GM23338 (cell line): Measurements from ENCODE around the gene IRF8. TPM values are rescaled to one million over a fixed set of nuclear protein-coding genes. Genes with fewer than 3 reads are reported as not detected.
A peak's percentile ranks its signal among the peaks of the same experiment; 100 is the strongest.

ENCODE experiments used
- ATAC-seq: fragments of 200-7000 bp; cut with Tn5 transposase; 3 replicates; pipeline ENCODE4 v1.9.1; 2020
- DNase-seq: peaks from one replicate; pipeline ENCODE4 v3.0.0-alpha.2; 2015; ENCODE audit warnings: low spot score
- H2AFZ ChIP-seq: fragments of 200-600 bp; sonication (generic); 2 replicates; pipeline ENCODE4 v1.8.0; 2016; ENCODE audit warnings: antibody characterized with exemption, mild to moderate bottlenecking, moderate library complexity
- H3F3A ChIP-seq: fragments of 200-600 bp; sonication (generic); replicated peaks from 2 replicates; pipeline ENCODE4 v1.8.0; 2017; ENCODE audit warnings: antibody characterized with exemption, mixed run types, low read depth
- H3K27ac ChIP-seq: fragments of 200-600 bp; sonication (generic); 2 replicates; pipeline ENCODE4 v1.6.1; 2016; ENCODE audit warnings: low read depth
- H3K27me3 ChIP-seq: fragments of 200-600 bp; sonication (generic); 2 replicates; pipeline ENCODE4 v1.8.0; 2016; ENCODE audit warnings: mild to moderate bottlenecking, mixed run types, moderate library complexity; ENCODE audit not compliant: insufficient read depth
- H3K36me3 ChIP-seq: fragments of 200-600 bp; sonication (generic); 2 replicates; pipeline ENCODE4 v1.8.0; 2016; ENCODE audit warnings: mild to moderate bottlenecking; ENCODE audit not compliant: insufficient read depth
- H3K4me1 ChIP-seq: fragments of 200-600 bp; sonication (generic); 2 replicates; pipeline ENCODE4 v1.8.0; 2016; ENCODE audit warnings: mild to moderate bottlenecking, moderate library complexity; ENCODE audit not compliant: insufficient read depth
- H3K4me2 ChIP-seq: fragments of 200-600 bp; sonication (generic); 2 replicates; pipeline ENCODE4 v1.7.1; 2017; ENCODE audit warnings: mixed run types
- H3K4me3 ChIP-seq: fragments of 200-600 bp; sonication (generic); 2 replicates; pipeline ENCODE4 v1.6.1; 2016; ENCODE audit warnings: mixed run types
- H3K79me2 ChIP-seq: fragments of 200-600 bp; sonication (generic); replicated peaks from 2 replicates; pipeline ENCODE4 v1.8.0; 2017; ENCODE audit warnings: mild to moderate bottlenecking; ENCODE audit not compliant: insufficient read depth
- H3K9me2 ChIP-seq: fragments of 200-600 bp; sonication (generic); 2 replicates; pipeline ENCODE4 v1.8.0; 2017; ENCODE audit not compliant: insufficient read depth
- H4K20me1 ChIP-seq: fragments of 200-600 bp; sonication (generic); replicated peaks from 2 replicates; pipeline ENCODE4 v1.8.0; 2017; ENCODE audit warnings: mild to moderate bottlenecking; ENCODE audit not compliant: insufficient read depth
- H3K27ac Mint-ChIP-seq: 2 replicates; pipeline ENCODE4 v1.8.0; 2020; ENCODE audit warnings: inconsistent platforms, mild to moderate bottlenecking, moderate library complexity, mixed read lengths
- H3K27me3 Mint-ChIP-seq: 3 replicates; pipeline ENCODE4 v1.8.0; 2022; ENCODE audit warnings: low read depth, mild to moderate bottlenecking, moderate library complexity, mixed read lengths, inconsistent platforms; ENCODE audit not compliant: insufficient read depth, poor library complexity
- H3K36me3 Mint-ChIP-seq: 3 replicates; pipeline ENCODE4 v1.8.0; 2021; ENCODE audit warnings: low read depth, mild to moderate bottlenecking, inconsistent platforms, moderate library complexity, mixed read lengths
- H3K4me1 Mint-ChIP-seq: 3 replicates; pipeline ENCODE4 v1.8.0; 2020; ENCODE audit warnings: mild to moderate bottlenecking, inconsistent platforms, mixed read lengths
- H3K4me3 Mint-ChIP-seq: 3 replicates; pipeline ENCODE4 v1.8.0; 2021; ENCODE audit warnings: moderate library complexity, mild to moderate bottlenecking, inconsistent platforms, mixed read lengths
- H3K9me3 Mint-ChIP-seq: 3 replicates; pipeline ENCODE4 v1.8.0; 2020; ENCODE audit warnings: moderate library complexity, mild to moderate bottlenecking, inconsistent platforms, mixed read lengths
- CTCF ChIP-seq, 2 experiments: fragments of 200-600 bp in 1 of 2; sonication (generic) in 1 of 2; conservative IDR thresholded peaks; 2 replicates each; pipeline versions ENCODE4 v1.5.1 to v1.6.1; 2016 to 2017; ENCODE audit warnings: antibody characterized with exemption in 2 of 2, low read depth in 2 of 2, mild to moderate bottlenecking in 2 of 2, moderate library complexity in 1 of 2
- EZH2 ChIP-seq: fragments of 200-600 bp; sonication (generic); IDR thresholded peaks from one replicate; pipeline ENCODE4 v1.8.0; 2017; ENCODE audit warnings: antibody characterized with exemption, mild to moderate bottlenecking, low read depth; ENCODE audit not compliant: unreplicated experiment
- STAT1 ChIP-seq: IDR thresholded peaks from one replicate; pipeline ENCODE4 v1.6.1; 2016; ENCODE audit warnings: antibody characterized with exemption; ENCODE audit not compliant: unreplicated experiment
- ZNF331 ChIP-seq: fragments of 250-450 bp; sonication (Bioruptor Pico); IDR thresholded peaks from 2 replicates; pipeline ENCODE4 v1.5.0; 2020; ENCODE audit warnings: low read depth, mild to moderate bottlenecking, moderate library complexity
- polyA plus RNA-seq: library from polyadenylated mRNA; unstranded; fragments of >200 nt; fragmentation: Nextera tagmentation; extraction: Ambion mirVana; gene quantifications from 2 replicates; pipeline ENCODE4 v1.2.1, GENCODE V29; 2016
- total RNA-seq: library from RNA; depleted of rRNA; stranded (reverse); fragments of >200 nt; shearing (Covaris generic); gene quantifications from 2 replicates; pipeline ENCODE4 v1.2.3, GENCODE V29; 2014
- TF ChIP-seq, protein P1 (sequence below): fragments of 250-450 bp; sonication (Bioruptor Pico); IDR thresholded peaks from 2 replicates; pipeline ENCODE4 v1.5.0; 2020; ENCODE audit warnings: mild to moderate bottlenecking, moderate library complexity

Gene IRF8
- total and polyA plus RNA-seq, 2 experiments from 2014 or later = 0.47 to 2.8 TPM

- Histone ChIP-seq H3F3A (no peaks in the 10 kb centered on the region), H3K9me2 (no peaks in the 10 kb centered on the region), H3K27ac (no peak overlapping the region), H3K4me3 (no peak overlapping the region), H3K4me1 (peaks cover under 1% of the 10 kb centered on the region; the same call in 1 of the 2 replicates), H3K36me3 (no peaks in the 10 kb centered on the region), H3K27me3 (peaks cover 25% of the 10 kb centered on the region), H4K20me1 (no peaks in the 10 kb centered on the region), H3K79me2 (no peaks in the 10 kb centered on the region), H3K4me2 (no peak overlapping the region), H2AFZ (no peak overlapping the region)
- Mint-ChIP-seq H3K4me3 (no peak overlapping the region), H3K4me1 (no peaks in the 10 kb centered on the region), H3K27ac (no peak overlapping the region), H3K36me3 (no peaks in the 10 kb centered on the region), H3K9me3 (no peaks in the 10 kb centered on the region), H3K27me3 (peaks cover 24% of the 10 kb centered on the region)
- no peak for DNase-seq
- ATAC-seq = no peak
- no peak for TF ChIP-seq STAT1
Measured at GRCh38 chr16:85892760-85893159, 6.2 kb upstream of the IRF8 start.

- H3K9me2 ChIP-seq = no peaks in the 10 kb centered on the region
Measured at GRCh38 chr16:85894266-85894665, 4.7 kb upstream of the IRF8 start.

GRCh38 chr16:85897382-85897781 lies 1.6 kb upstream of the IRF8 start:
- Histone ChIP-seq H3K4me1 (peaks cover 7% of the 10 kb centered on the region; the same call in 1 of the 2 replicates), H3F3A (0 out of 2 replicates have a peak, but pooled peaks cover 6% of the 10 kb centered on the region), H3K36me3 (no peaks in the 10 kb centered on the region), H2AFZ (no peak overlapping the region), H4K20me1 (no peaks in the 10 kb centered on the region), H3K27me3 (peaks cover 52% of the 10 kb centered on the region), H3K27ac (no peak overlapping the region), H3K4me3 (no peak overlapping the region), H3K4me2 (no peak overlapping the region), H3K9me2 (no peaks in the 10 kb centered on the region), H3K79me2 (no peaks in the 10 kb centered on the region)
- Mint-ChIP-seq H3K27ac (no peak overlapping the region), H3K36me3 (no peaks in the 10 kb centered on the region), H3K27me3 (peaks cover 48% of the 10 kb centered on the region), H3K4me3 (0 out of 3 replicates have a peak overlapping the region, but pooled peaks have one; percentile 4), H3K4me1 (peaks cover 4% of the 10 kb centered on the region; the same call in 2 of the 3 replicates), H3K9me3 (no peaks in the 10 kb centered on the region)
- ATAC-seq = no peak
- no peak for DNase-seq
- TF ChIP-seq ZNF331 (CRISPR knock-in tag) = no peak
- TF ChIP-seq, protein P1, sequence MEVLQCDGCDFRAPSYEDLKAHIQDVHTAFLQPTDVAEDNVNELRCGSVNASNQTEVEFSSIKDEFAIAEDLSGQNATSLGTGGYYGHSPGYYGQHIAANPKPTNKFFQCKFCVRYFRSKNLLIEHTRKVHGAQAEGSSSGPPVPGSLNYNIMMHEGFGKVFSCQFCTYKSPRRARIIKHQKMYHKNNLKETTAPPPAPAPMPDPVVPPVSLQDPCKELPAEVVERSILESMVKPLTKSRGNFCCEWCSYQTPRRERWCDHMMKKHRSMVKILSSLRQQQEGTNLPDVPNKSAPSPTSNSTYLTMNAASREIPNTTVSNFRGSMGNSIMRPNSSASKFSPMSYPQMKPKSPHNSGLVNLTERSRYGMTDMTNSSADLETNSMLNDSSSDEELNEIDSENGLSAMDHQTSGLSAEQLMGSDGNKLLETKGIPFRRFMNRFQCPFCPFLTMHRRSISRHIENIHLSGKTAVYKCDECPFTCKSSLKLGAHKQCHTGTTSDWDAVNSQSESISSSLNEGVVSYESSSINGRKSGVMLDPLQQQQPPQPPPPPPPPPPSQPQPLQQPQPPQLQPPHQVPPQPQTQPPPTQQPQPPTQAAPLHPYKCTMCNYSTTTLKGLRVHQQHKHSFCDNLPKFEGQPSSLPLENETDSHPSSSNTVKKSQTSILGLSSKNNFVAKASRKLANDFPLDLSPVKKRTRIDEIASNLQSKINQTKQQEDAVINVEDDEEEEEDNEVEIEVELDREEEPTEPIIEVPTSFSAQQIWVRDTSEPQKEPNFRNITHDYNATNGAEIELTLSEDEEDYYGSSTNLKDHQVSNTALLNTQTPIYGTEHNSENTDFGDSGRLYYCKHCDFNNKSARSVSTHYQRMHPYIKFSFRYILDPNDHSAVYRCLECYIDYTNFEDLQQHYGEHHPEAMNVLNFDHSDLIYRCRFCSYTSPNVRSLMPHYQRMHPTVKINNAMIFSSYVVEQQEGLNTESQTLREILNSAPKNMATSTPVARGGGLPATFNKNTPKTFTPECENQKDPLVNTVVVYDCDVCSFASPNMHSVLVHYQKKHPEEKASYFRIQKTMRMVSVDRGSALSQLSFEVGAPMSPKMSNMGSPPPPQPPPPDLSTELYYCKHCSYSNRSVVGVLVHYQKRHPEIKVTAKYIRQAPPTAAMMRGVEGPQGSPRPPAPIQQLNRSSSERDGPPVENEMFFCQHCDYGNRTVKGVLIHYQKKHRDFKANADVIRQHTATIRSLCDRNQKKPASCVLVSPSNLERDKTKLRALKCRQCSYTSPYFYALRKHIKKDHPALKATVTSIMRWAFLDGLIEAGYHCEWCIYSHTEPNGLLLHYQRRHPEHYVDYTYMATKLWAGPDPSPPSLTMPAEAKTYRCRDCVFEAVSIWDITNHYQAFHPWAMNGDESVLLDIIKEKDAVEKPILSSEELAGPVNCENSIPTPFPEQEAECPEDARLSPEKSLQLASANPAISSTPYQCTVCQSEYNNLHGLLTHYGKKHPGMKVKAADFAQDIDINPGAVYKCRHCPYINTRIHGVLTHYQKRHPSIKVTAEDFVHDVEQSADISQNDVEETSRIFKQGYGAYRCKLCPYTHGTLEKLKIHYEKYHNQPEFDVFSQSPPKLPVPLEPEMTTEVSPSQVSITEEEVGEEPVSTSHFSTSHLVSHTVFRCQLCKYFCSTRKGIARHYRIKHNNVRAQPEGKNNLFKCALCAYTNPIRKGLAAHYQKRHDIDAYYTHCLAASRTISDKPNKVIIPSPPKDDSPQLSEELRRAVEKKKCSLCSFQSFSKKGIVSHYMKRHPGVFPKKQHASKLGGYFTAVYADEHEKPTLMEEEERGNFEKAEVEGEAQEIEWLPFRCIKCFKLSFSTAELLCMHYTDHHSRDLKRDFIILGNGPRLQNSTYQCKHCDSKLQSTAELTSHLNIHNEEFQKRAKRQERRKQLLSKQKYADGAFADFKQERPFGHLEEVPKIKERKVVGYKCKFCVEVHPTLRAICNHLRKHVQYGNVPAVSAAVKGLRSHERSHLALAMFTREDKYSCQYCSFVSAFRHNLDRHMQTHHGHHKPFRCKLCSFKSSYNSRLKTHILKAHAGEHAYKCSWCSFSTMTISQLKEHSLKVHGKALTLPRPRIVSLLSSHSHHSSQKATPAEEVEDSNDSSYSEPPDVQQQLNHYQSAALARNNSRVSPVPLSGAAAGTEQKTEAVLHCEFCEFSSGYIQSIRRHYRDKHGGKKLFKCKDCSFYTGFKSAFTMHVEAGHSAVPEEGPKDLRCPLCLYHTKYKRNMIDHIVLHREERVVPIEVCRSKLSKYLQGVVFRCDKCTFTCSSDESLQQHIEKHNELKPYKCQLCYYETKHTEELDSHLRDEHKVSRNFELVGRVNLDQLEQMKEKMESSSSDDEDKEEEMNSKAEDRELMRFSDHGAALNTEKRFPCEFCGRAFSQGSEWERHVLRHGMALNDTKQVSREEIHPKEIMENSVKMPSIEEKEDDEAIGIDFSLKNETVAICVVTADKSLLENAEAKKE = no peak
- TF ChIP-seq EZH2 = peak; percentile 23

More at GRCh38 chr16:85894266-85894665, 4.7 kb upstream of the IRF8 start:
- Mint-ChIP-seq H3K27me3 (peaks cover 34% of the 10 kb centered on the region), H3K4me1 (peaks cover 4% of the 10 kb centered on the region; the same call in 2 of the 3 replicates), H3K27ac (no peak overlapping the region), H3K9me3 (no peaks in the 10 kb centered on the region), H3K36me3 (no peaks in the 10 kb centered on the region), H3K4me3 (no peak overlapping the region)
- Histone ChIP-seq H3K4me3 (no peak overlapping the region), H3K36me3 (no peaks in the 10 kb centered on the region), H3K4me2 (no peak overlapping the region), H3K27ac (no peak overlapping the region), H3K79me2 (no peaks in the 10 kb centered on the region), H4K20me1 (no peaks in the 10 kb centered on the region), H3F3A (0 out of 2 replicates have a peak, but pooled peaks cover 1% of the 10 kb centered on the region), H3K27me3 (peaks cover 33% of the 10 kb centered on the region), H3K4me1 (peaks cover 7% of the 10 kb centered on the region; the same call in 1 of the 2 replicates), H2AFZ (peak overlapping the region; percentile 12; the same call in 1 of the 2 replicates)
- DNase-seq (peak; percentile 45), ATAC-seq (peak; percentile 50)
- TF ChIP-seq CTCF (conservative IDR thresholded peaks at IDR 0.05; ENCODE audit: low read depth in 2 of 2) (peak; percentile 26 to 75; a peak in 3 of 4 replicates), STAT1 (no peak)
